Esophagus squamous epithelium (tissue), 5 donors: ENCODE measurements around the gene ZSWIM5. TPM values are rescaled to one million over a fixed set of nuclear protein-coding genes. Genes with fewer than 3 reads are reported as not detected.
"Not testable (repeated sequence)": the region's sequence is repeated elsewhere in the genome, so short reads cannot be mapped to it uniquely, and the experiment has no call there.

Source experiments
- DNase-seq: peaks from one replicate; lab custom pipeline; 2025; lab: John Stamatoyannopoulos, UW
- H3K27ac ChIP-seq, 4 donors: fragments of 200-600 bp; sonication (generic); one replicate each; pipeline ENCODE4 v1.5.1; 2016 to 2019; ENCODE audit warnings: mild to moderate bottlenecking in 1 of 4
- H3K27me3 ChIP-seq, 4 donors: fragments of 200-600 bp; sonication (generic); 1 replicate in 3 of 4; 2 replicates in 1 of 4; pipeline versions ENCODE4 v1.5.1 to v1.6.0; 2017 to 2021; ENCODE audit warnings: antibody characterized with exemption in 1 of 4
- H3K36me3 ChIP-seq, 3 donors: fragments of 200-600 bp; sonication (generic); one replicate each; pipeline ENCODE4 v1.5.1; 2016 to 2019
- H3K4me1 ChIP-seq, 3 donors: fragments of 200-600 bp; sonication (generic); one replicate each; pipeline ENCODE4 v1.5.1; 2017 to 2019
- H3K4me3 ChIP-seq, 4 donors: fragments of 200-600 bp; sonication (generic); 1 replicate in 3 of 4; 2 replicates in 1 of 4; pipeline ENCODE4 v1.5.1; 2016 to 2019; ENCODE audit warnings: mild to moderate bottlenecking in 2 of 4, moderate library complexity in 1 of 4
- H3K9me3 ChIP-seq, 3 donors: fragments of 200-600 bp; sonication (generic); one replicate each; pipeline ENCODE4 v1.5.1; 2016 to 2019
- CTCF ChIP-seq, 6 experiments: fragments of 450-650 bp in 4 of 6; fragments of 200-600 bp in 2 of 6; sonication (generic) in 2 of 6; IDR thresholded peaks; one replicate each; pipeline ENCODE4 v1.5.1; 2016 to 2019; ENCODE audit warnings: antibody characterized with exemption in 6 of 6, mild to moderate bottlenecking in 4 of 6, moderate library complexity in 4 of 6
- POLR2A ChIP-seq, 4 donors: fragments of 450-650 bp; IDR thresholded peaks; one replicate each; pipeline ENCODE4 v1.6.1; 2017; ENCODE audit warnings: antibody characterized with exemption in 4 of 4, mild to moderate bottlenecking in 4 of 4, moderate library complexity in 3 of 4
- WGBS, 2 donors: methylation state at CpG; one replicate each; pipeline ENCODE4 v1.1.5; 2018; 5-methylcytosine and 5-hydroxymethylcytosine counted together
- intact Hi-C: fragments of 100-400 bp; cut with DNase I; formaldehyde crosslinking; loops from one replicate; pipeline ENCODE4 v1.15.0; 2022
- total RNA-seq, 4 donors: library from RNA; depleted of rRNA; stranded (reverse); fragments of >200 nt; gene quantifications; one replicate each; pipeline ENCODE4 v1.1.0, GENCODE V29; 2016
- donor health status: DM: yes; HTN: yes; CAD: no.

ZSWIM5 gene
- total RNA-seq, 4 donors from 2014 or later = 0.66 to 2.7 (median 1.6) TPM

DNA sequence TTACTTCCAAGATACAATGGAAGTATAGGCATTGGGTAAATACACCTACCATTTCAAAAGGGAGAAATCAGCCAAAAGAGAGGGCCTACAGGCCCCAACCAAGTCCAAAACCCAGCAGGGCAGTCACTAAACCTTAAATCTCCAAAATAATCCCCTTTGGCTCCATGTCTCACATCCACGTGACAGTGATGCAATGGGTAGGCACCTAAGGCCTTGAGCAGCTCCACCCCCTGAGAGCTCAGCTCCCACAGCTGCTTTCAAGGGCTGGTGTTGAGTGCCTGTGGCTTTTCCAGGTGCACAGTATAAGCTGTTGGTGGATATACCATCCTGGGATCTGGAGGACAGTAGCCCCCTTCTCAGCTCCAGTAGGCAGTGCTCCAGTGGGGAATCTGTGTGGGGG is 121.8 kb downstream of the ZSWIM5 start:
- intact Hi-C loops = no loop called here
- Histone ChIP-seq H3K9me3 (no peaks in the 10 kb centered on the region), H3K27me3 (no peaks in the 10 kb centered on the region), H3K27ac (no peak overlapping the region), H3K4me3 (no peak overlapping the region), H3K4me1 (no peaks in the 10 kb centered on the region), H3K36me3 (no peaks in the 10 kb centered on the region)
- no peak for DNase-seq
- 33% methylated on average over 1 of the region's 1 CpG; no CpG with 5 or more reads in 1 of the 2 donors for WGBS, 2 donors
- TF ChIP-seq POLR2A (IDR thresholded peaks at IDR 0.05) (no peak), CTCF (IDR thresholded peaks at IDR 0.05) (no peak)

DNA sequence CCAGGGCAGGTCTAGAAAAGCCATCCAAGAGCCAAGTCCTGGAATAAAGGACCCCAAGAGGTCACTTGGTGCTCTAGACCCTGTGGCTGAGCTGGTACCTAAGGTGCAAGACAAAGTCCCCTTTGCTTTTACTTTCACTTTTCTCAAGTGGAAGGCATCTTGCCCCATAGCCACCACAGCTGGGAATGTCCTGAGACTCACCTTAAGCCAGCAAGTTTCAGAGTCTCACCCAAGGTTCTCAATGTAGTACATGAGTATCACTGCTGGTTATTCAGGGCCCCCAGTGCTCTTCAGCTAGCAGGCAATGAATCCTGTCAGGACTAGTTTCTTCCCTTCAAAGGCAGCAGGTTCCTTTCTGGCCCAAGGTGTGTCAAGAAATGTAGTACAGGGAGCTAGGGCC is 126.9 kb downstream of the ZSWIM5 start:
- Histone ChIP-seq H3K27me3 (no peaks in the 10 kb centered on the region), H3K4me1 (no peaks in the 10 kb centered on the region), H3K27ac (no peak overlapping the region), H3K4me3 (no peak overlapping the region), H3K9me3 (no peaks in the 10 kb centered on the region), H3K36me3 (no peaks in the 10 kb centered on the region)
- DNase-seq = no peak
- TF ChIP-seq POLR2A (IDR thresholded peaks at IDR 0.05) (no peak), CTCF (IDR thresholded peaks at IDR 0.05) (no peak)
- intact Hi-C loops = no loop called here

GRCh38 chr1:45076959-45077358 is 129.4 kb downstream of the ZSWIM5 start:
- H3K9me3 ChIP-seq, H3K4me3 ChIP-seq, H3K27me3 ChIP-seq, H3K36me3 ChIP-seq, DNase-seq, intact Hi-C loops, H3K27ac ChIP-seq, H3K4me1 ChIP-seq: not testable (repeated sequence)
- WGBS, 2 donors = 38 to 49% methylated on average over 5 of the region's 5 CpGs

DNA sequence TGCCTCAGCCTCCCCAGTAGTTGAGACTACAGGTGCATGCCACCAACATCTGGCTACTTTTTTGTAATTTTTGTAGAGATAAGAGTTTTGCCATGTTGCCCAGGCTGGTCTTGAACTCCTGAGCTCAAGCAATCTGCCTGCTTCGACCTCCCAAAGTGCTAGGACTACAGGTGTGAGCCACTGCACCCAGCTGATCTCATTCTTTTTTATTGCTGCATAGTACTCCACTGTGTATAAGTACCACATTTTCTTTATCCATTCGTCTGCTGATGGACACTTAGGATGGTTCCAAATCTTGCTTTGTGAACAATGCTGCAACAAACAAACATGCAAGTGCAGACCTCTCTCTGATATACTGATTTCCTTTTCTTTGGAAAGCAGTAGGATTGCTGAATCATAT is 134.8 kb downstream of the ZSWIM5 start:
- TF ChIP-seq POLR2A (IDR thresholded peaks at IDR 0.05) (no peak), CTCF (IDR thresholded peaks at IDR 0.05) (no peak)
- intact Hi-C loops = no loop called here
- Histone ChIP-seq H3K9me3 (no peaks in the 10 kb centered on the region), H3K36me3 (no peaks in the 10 kb centered on the region), H3K4me3 (no peak overlapping the region), H3K27me3 (no peaks in the 10 kb centered on the region), H3K4me1 (no peaks in the 10 kb centered on the region), H3K27ac (no peak overlapping the region)
- no peak for DNase-seq
- WGBS, 2 donors = 59 to 66% methylated on average over 2 of the region's 2 CpGs

DNA sequence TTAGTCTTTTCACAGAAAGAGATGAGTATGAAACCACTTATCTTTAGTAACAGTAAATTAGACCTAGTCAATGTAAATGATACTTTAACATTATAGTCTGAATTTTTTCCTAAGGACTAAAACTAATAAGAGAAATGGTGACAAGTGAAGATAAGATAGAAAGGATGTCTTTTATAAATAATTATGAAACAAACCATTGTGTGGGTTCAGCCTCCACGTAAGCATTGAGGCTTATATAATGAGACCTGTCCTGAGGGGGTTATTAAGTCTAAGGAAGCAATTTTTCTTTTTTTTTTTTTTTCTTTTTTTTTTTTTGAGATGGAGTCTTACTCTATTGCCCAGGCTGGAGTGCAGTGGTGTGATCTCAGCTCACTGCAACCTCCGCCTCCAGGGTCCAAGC is 138.6 kb downstream of the ZSWIM5 start:
- intact Hi-C loops = no loop called here
- H3K4me1 ChIP-seq = no peaks in the 10 kb centered on the region
- H3K9me3 ChIP-seq = no peaks in the 10 kb centered on the region
- no peaks in the 10 kb centered on the region for H3K36me3 ChIP-seq
- WGBS, 2 donors = 58 to 69% methylated on average over 1 to 2 of the region's 2 CpGs
- H3K27ac ChIP-seq = no peak overlapping the region
- H3K27me3 ChIP-seq = no peaks in the 10 kb centered on the region
- no peak for DNase-seq
- no peak overlapping the region for H3K4me3 ChIP-seq
- TF ChIP-seq CTCF (IDR thresholded peaks at IDR 0.05) (no peak), POLR2A (IDR thresholded peaks at IDR 0.05) (no peak)

GRCh38 chr1:45065083-45065482 is 141.3 kb downstream of the ZSWIM5 start:
- DNase-seq = no peak
- no peak overlapping the region for H3K27ac ChIP-seq
- TF ChIP-seq POLR2A (IDR thresholded peaks at IDR 0.05) = no peak
- no peak for TF ChIP-seq CTCF (IDR thresholded peaks at IDR 0.05)
- no peak overlapping the region for H3K4me3 ChIP-seq
- 61 to 72% methylated on average over 2 of the region's 2 CpGs for WGBS, 2 donors
- no peaks in the 10 kb centered on the region for H3K36me3 ChIP-seq
- intact Hi-C loops = no loop called here
- H3K4me1 ChIP-seq = no peaks in the 10 kb centered on the region
- no peaks in the 10 kb centered on the region for H3K27me3 ChIP-seq
- no peaks in the 10 kb centered on the region for H3K9me3 ChIP-seq

DNA sequence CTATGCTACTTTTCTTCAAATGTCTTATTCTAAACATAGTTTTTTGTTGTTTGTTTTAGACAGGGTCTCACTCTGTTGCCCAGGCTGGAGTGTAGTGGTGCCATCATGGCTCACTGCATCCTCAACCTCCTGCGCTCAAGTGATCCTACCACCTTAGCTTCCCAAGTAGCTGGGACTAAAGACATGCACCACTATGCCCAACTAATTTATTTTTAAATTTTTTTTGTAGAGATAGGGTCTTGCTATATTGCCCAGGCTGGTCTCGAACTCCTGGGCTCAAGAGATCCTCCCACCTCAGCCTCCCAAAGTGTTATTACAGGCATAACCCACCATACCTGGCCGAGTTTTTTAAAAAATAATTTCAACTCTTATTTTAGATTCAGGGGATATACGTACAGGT is 143.9 kb downstream of the ZSWIM5 start:
- H3K27me3 ChIP-seq, H3K4me1 ChIP-seq, H3K9me3 ChIP-seq, H3K4me3 ChIP-seq, H3K36me3 ChIP-seq, DNase-seq, H3K27ac ChIP-seq, intact Hi-C loops: not testable (repeated sequence)
- 81 to 86% methylated on average over 4 of the region's 4 CpGs for WGBS, 2 donors
